ENCODE measurements around the gene HMCN2. TPM values are rescaled to one million over a fixed set of nuclear protein-coding genes. Genes with fewer than 3 reads are reported as not detected.

The HMCN2 gene
- total RNA-seq, 1 experiment from 2014 or later, result 8.6 TPM

GRCh38 chr9:130321539-130321938 is 56.0 kb downstream of the HMCN2 start:
- no peak overlapping the region for H3K4me2 ChIP-seq (ENCODE audit: insufficient read depth, insufficient read length, low read length)
- no peak for TF ChIP-seq CTCF (conservative IDR thresholded peaks at IDR 0.05)
- H3K14ac ChIP-seq (ENCODE audit: insufficient read depth, low read length), result no peak overlapping the region
- no peak overlapping the region for H2BK5ac ChIP-seq (ENCODE audit: insufficient read length, low read length)
- H3K9ac ChIP-seq (ENCODE audit: extremely low read depth, insufficient read length, low read length), result no peak overlapping the region
- no peak overlapping the region for H3K27ac ChIP-seq (ENCODE audit: insufficient read length, low read depth, low read length)
- H2BK120ac ChIP-seq (ENCODE audit: low read depth, low read length, poor library complexity, severe bottlenecking), result no peak overlapping the region
- H3K18ac ChIP-seq (ENCODE audit: insufficient read length, low read depth, low read length), result no peak overlapping the region
- H4K91ac ChIP-seq (ENCODE audit: insufficient read length, low read depth, low read length), result no peak overlapping the region
- H3K23me2 ChIP-seq (ENCODE audit: insufficient read length, low read depth, low read length, poor library complexity, severe bottlenecking), result no peaks in the 10 kb centered on the region
- no peak overlapping the region for H3K4me3 Mint-ChIP-seq
- no CpG with 5 or more reads among the region's 14 CpGs for WGBS (ENCODE audit: extremely low coverage, insufficient read length, low lambda C conversion rate)
- no peak overlapping the region for H2BK12ac ChIP-seq (ENCODE audit: insufficient read length, low read depth, low read length)
- no peak overlapping the region for H3K4ac ChIP-seq (ENCODE audit: low read depth, low read length)
- no peaks in the 10 kb centered on the region for H4K20me1 ChIP-seq (ENCODE audit: control insufficient read depth, insufficient read depth, insufficient read length)
- no peaks in the 10 kb centered on the region for H3K4me1 ChIP-seq (ENCODE audit: insufficient read depth, low read length)
- no peak overlapping the region for H3K23ac ChIP-seq (ENCODE audit: insufficient read length, low read depth, low read length)
- no peak overlapping the region for H2BK20ac ChIP-seq (ENCODE audit: low read depth, low read length, poor library complexity, severe bottlenecking)
- H3K4me1 Mint-ChIP-seq, result peaks cover 11 to 33% of the 10 kb centered on the region in 2 experiments
- H2AFZ ChIP-seq (ENCODE audit: low read length), result no peak overlapping the region
- H2AK5ac ChIP-seq (ENCODE audit: insufficient read length, low read length), result no peak overlapping the region
- H3K27me3 ChIP-seq (ENCODE audit: insufficient read depth, low read length), result no peaks in the 10 kb centered on the region
- no peak overlapping the region for H2BK15ac ChIP-seq (ENCODE audit: low read depth, low read length)
- H3K27ac Mint-ChIP-seq, result 0 out of 7 replicates have a peak overlapping the region, but pooled peaks of 2 of the 3 experiments have one; percentile 4 to 53
- peaks cover 2% of the 10 kb centered on the region; the same call in 1 of the 2 replicates for H3K27me3 Mint-ChIP-seq (ENCODE audit: low read depth)
- no peaks in the 10 kb centered on the region for H3K79me1 ChIP-seq (ENCODE audit: insufficient read depth, low read depth, low read length, poor library complexity, severe bottlenecking)
- no peaks in the 10 kb centered on the region for H3K9me3 Mint-ChIP-seq
- H4K8ac ChIP-seq (replicated peaks; ENCODE audit: insufficient read length, low read depth, low read length), result no peak overlapping the region
- peaks cover 0 to 21% (median 8%) of the 10 kb centered on the region in 3 experiments; a peak in 6 of 7 replicates for H3K36me3 Mint-ChIP-seq (ENCODE audit: insufficient read depth in 1 of 3, low read depth in 3 of 3)
- H3K56ac ChIP-seq (ENCODE audit: insufficient read length, low read depth, low read length), result no peak overlapping the region
- DNase-seq, result no peak
- H3T11ph ChIP-seq (ENCODE audit: low read length), result no peak overlapping the region
- H3K9me3 ChIP-seq (ENCODE audit: control insufficient read depth, low read depth, low read length), result no peaks in the 10 kb centered on the region
- no peaks in the 10 kb centered on the region for H3K79me2 ChIP-seq (ENCODE audit: insufficient read depth, low read length)
- H4K5ac ChIP-seq (ENCODE audit: insufficient read length, low read depth, low read length), result no peak overlapping the region

All from H9 (cell line).